ENCODE results near the gene ANK3. TPM values are rescaled to one million over a fixed set of nuclear protein-coding genes. Genes with fewer than 3 reads are reported as not detected.
A peak's percentile ranks its signal among the peaks of the same experiment; 100 is the strongest.

Gene ANK3
- polyA plus RNA-seq, 3 donors = not detected

DNA sequence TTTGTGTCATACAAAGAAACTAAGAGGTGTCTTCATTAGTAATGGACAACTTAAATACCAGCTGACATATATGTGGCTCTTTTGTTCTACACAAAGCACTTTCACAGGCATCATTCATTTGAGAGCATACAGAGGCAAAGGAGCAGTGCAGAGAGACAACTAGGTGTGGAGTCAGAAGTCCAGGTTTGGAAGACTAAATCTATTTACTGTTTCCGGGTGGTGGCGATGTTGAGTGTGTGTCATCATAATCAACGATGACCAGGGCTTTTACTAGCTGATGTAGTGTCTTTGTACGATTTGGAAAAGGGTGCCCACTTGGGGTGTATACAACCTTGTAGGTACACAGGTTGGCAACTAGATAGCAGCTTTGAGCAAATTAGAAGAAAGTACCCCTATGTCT is 287.9 kb downstream of the ANK3 start:
- no peaks in the 10 kb centered on the region for H3K9me3 Mint-ChIP-seq
- H3K4me2 ChIP-seq (replicated peaks; ENCODE audit: extremely low read depth, low read length, poor library complexity, severe bottlenecking) = no peak overlapping the region
- peak overlapping the region in 1 of 7 donors; percentile 54 for H3K27ac Mint-ChIP-seq
- no peaks in the 10 kb centered on the region for H4K20me1 ChIP-seq (ENCODE audit: insufficient read depth, low read length)
- no peak overlapping the region for H3K9ac ChIP-seq (ENCODE audit: insufficient read depth, low read length, poor library complexity, severe bottlenecking)
- TF ChIP-seq, protein P1, sequence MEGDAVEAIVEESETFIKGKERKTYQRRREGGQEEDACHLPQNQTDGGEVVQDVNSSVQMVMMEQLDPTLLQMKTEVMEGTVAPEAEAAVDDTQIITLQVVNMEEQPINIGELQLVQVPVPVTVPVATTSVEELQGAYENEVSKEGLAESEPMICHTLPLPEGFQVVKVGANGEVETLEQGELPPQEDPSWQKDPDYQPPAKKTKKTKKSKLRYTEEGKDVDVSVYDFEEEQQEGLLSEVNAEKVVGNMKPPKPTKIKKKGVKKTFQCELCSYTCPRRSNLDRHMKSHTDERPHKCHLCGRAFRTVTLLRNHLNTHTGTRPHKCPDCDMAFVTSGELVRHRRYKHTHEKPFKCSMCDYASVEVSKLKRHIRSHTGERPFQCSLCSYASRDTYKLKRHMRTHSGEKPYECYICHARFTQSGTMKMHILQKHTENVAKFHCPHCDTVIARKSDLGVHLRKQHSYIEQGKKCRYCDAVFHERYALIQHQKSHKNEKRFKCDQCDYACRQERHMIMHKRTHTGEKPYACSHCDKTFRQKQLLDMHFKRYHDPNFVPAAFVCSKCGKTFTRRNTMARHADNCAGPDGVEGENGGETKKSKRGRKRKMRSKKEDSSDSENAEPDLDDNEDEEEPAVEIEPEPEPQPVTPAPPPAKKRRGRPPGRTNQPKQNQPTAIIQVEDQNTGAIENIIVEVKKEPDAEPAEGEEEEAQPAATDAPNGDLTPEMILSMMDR (IDR thresholded peaks at IDR 0.05) = no peak
- no peak overlapping the region for H2AFZ ChIP-seq (ENCODE audit: insufficient read depth, low read depth, low read length, poor library complexity, severe bottlenecking)
- no peak overlapping the region for H3K4me3 ChIP-seq (replicated peaks in 1 of 3; ENCODE audit: low read depth in 2 of 3, low read length in 3 of 3)
- WGBS (ENCODE audit: insufficient coverage) = 70% methylated on average over 4 of the region's 4 CpGs
- H3K4me1 Mint-ChIP-seq = no peaks in the 10 kb centered on the region
- DNase-seq = no peak
- no peaks in the 10 kb centered on the region for H3K36me3 Mint-ChIP-seq
- no peak overlapping the region for H3K27ac ChIP-seq (ENCODE audit: low read depth in 1 of 2, low read length in 2 of 2)
- H3K79me2 ChIP-seq (ENCODE audit: insufficient read depth, low read length) = no peaks in the 10 kb centered on the region
- no peaks in the 10 kb centered on the region for H3K27me3 ChIP-seq (ENCODE audit: control insufficient read depth in 2 of 2, insufficient read depth in 2 of 2, low read length in 2 of 2)
- no peaks in the 10 kb centered on the region for H3K4me1 ChIP-seq (ENCODE audit: control insufficient read depth in 1 of 2, insufficient read depth in 2 of 2, low read length in 2 of 2)
- no peak overlapping the region for H3K4me3 Mint-ChIP-seq
- H3K27me3 Mint-ChIP-seq (ENCODE audit: low read depth in 3 of 3) = no peaks in the 10 kb centered on the region
- H3K9me3 ChIP-seq (replicated peaks in 1 of 2; ENCODE audit: control insufficient read depth in 1 of 2, insufficient read depth in 1 of 2, low read length in 2 of 2) = no peaks in the 10 kb centered on the region
- no peaks in the 10 kb centered on the region for H3K36me3 ChIP-seq (replicated peaks in 1 of 2; ENCODE audit: control insufficient read depth in 1 of 2, insufficient read depth in 2 of 2, low read length in 2 of 2)
- intact Hi-C loops (cut with micrococcal nuclease) = loop anchor here in 1 of 2 donors (5.0 kb wide), 1 partner anchor 545 kb away; no protein-coding TSS in a partner anchor

DNA sequence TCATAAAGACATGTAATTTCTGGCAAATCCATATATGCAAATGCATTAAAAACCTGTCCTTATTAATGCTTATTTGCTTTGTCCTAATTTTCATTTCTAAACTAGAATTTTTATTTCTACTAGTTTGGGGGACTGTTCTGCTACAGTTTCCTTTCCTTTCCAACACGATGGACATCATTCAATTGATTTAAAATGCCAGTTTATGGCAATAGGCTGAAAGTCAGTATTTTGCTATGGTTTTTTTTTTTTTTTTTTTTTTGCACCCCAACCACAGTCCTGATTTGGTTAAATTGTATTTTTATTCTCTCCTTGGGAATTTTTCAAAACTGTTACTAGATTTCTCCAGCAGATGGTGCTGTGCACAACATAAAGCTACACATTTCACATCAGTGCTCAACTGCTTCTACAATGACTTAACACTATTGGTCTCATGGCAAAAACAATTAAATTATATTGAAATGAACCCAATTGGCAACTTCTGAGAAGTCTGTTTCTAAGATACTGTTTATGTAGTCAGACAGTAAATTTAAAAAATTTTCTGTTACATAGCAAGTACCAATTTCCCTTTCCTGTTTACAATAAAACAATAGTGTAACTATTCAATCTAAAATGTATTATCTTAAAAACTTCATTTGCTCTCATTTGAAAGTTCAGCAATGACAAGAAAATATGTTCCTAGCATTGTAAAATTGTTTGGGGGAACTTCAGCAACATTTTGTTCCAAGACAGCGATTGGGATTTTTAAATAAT is 289.5 kb downstream of the ANK3 start:
- H3K27me3 ChIP-seq (ENCODE audit: control insufficient read depth in 2 of 2, insufficient read depth in 2 of 2, low read length in 2 of 2) = no peaks in the 10 kb centered on the region
- H3K27ac ChIP-seq (ENCODE audit: low read depth in 1 of 2, low read length in 2 of 2) = no peak overlapping the region
- no CpG with 5 or more reads among the region's 2 CpGs for WGBS (ENCODE audit: insufficient coverage)
- H2AFZ ChIP-seq (ENCODE audit: insufficient read depth, low read depth, low read length, poor library complexity, severe bottlenecking) = peak overlapping the region; percentile 17
- Mint-ChIP-seq H3K4me1 (no peaks in the 10 kb centered on the region), H3K4me3 (no peak overlapping the region), H3K27me3 (ENCODE audit: low read depth in 3 of 3) (no peaks in the 10 kb centered on the region), H3K9me3 (no peaks in the 10 kb centered on the region), H3K36me3 (no peaks in the 10 kb centered on the region), H3K27ac (no peak overlapping the region)
- H3K4me3 ChIP-seq (replicated peaks in 1 of 3; ENCODE audit: low read depth in 2 of 3, low read length in 3 of 3) = no peak overlapping the region
- DNase-seq = peak; percentile 7 to 34 (median 34)
- no peaks in the 10 kb centered on the region for H4K20me1 ChIP-seq (ENCODE audit: insufficient read depth, low read length)
- TF ChIP-seq, protein P1 (IDR thresholded peaks at IDR 0.05) = peak; percentile 86
- no peaks in the 10 kb centered on the region for H3K4me1 ChIP-seq (ENCODE audit: control insufficient read depth in 1 of 2, insufficient read depth in 2 of 2, low read length in 2 of 2)
- no peaks in the 10 kb centered on the region for H3K9me3 ChIP-seq (replicated peaks in 1 of 2; ENCODE audit: control insufficient read depth in 1 of 2, insufficient read depth in 1 of 2, low read length in 2 of 2)
- no peak overlapping the region for H3K4me2 ChIP-seq (replicated peaks; ENCODE audit: extremely low read depth, low read length, poor library complexity, severe bottlenecking)
- no peaks in the 10 kb centered on the region for H3K36me3 ChIP-seq (replicated peaks in 1 of 2; ENCODE audit: control insufficient read depth in 1 of 2, insufficient read depth in 2 of 2, low read length in 2 of 2)
- intact Hi-C loops (cut with micrococcal nuclease) = loop anchor here (5.0 to 10.0 kb wide), 3 partner anchors 335 to 547 kb away; no protein-coding TSS in a partner anchor
- H3K9ac ChIP-seq (ENCODE audit: insufficient read depth, low read length, poor library complexity, severe bottlenecking) = no peak overlapping the region
- H3K79me2 ChIP-seq (ENCODE audit: insufficient read depth, low read length) = no peaks in the 10 kb centered on the region

All from CD14-positive monocyte (primary cell).